NCI-H446 treated with DMSO at 0.1 percent for 48 hours (cell line): Measurements from ENCODE around the gene VSTM4.

Experiments used
- DNase-seq: peaks from one replicate; lab custom pipeline; 2025; lab: John Stamatoyannopoulos, UW

VSTM4 gene

GRCh38 chr10:49040601-49041000, 74.7 kb downstream of the VSTM4 start:
- no peak for DNase-seq

DNA sequence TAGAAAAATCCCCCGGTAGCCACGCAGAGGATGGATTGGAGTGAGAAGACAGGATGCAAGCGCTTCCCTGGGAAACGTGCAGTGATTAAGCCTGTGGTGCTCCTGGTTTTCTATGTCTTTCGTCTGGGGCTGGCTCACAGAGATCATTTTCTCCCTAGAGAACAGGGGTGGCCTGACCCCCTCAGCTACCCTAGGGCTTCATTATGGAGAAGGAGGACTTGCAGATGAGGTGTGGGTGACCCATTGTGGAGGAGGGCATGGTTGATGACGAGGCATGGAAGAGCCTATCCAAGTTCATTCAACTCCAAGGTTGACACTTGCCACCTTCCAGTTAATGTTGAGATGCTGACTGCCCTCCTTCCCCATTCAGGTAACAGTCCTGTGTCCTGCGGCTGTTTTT, 75.9 kb downstream of the VSTM4 start:
- no peak for DNase-seq

DNA sequence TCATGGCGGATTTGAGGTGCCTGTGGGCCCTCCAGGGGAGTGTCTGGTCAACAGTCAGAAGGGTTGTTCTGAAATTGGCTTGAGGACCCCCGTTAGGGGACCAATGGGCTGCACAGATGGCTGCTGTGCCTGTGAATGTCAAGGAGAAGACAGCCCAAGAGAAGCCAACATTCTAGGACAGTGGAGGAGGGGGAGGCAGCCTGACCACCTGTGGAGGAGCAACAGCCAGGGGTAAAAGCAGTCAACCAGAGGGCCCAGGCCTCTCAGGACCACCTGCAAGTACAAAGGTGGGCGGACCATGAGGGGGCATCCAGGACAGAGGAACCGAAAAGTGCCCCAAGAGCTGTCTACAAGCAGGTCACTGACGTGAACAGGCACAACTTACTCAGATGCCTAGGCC, 76.6 kb downstream of the VSTM4 start:
- no peak for DNase-seq

DNA sequence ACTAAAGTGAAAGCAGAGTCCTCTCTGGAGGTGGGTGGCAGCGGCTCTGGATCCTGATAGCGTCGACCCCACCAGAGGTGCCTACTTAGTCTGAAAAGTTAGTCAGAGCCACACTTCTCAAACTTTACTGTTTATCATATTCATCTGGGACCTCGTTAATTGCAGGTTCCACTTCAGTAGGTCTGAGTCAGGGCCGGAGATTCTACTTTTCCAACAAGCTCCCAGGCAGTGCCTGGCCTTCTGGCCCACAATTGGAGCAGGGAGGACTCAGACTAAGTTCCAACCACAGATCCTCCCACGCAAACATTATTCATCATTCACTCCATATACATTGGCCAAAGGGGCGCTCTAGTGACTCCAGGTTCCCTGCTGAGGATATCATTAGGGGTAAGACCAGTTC, 78.1 kb downstream of the VSTM4 start:
- DNase-seq: no peak

DNA sequence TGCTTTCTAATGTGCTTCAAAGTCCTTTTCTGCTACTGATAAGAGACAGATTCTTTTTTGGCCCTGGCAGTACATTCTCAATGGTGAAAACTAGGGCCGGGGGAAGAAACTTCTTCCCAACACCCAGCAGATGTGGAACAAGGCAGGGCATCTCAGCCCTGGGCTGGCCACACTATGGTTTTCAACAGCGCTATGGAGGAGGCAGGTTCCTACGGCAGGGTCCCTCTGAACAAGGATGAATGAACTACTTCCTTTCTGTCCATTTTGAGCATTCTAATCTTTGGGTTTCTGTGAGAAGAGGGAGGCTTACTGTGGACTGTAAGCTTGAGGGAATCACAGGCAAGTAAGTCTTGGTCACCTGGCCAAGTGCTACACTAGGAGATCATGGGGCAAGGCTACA, 78.7 kb downstream of the VSTM4 start:
- no peak for DNase-seq

DNA sequence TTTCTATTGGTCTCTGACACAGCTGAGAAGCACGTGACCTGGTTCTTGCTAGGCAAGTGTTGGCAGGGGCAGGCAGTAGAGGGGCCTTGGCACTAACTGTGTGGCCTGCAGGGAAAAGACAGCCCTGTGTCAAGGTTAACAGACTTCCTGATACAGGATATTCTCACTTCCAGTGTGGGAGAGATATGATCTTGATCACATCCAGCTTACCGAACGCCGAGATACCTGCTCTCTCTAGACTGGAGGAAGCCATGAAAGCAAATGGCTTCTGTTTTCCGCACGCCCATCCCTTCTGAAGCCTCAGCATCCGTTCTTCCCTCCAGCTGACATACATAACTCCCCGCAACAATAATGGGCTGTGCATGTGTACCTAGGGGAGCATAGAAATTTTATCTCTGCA, 79.4 kb downstream of the VSTM4 start:
- no peak for DNase-seq

DNA sequence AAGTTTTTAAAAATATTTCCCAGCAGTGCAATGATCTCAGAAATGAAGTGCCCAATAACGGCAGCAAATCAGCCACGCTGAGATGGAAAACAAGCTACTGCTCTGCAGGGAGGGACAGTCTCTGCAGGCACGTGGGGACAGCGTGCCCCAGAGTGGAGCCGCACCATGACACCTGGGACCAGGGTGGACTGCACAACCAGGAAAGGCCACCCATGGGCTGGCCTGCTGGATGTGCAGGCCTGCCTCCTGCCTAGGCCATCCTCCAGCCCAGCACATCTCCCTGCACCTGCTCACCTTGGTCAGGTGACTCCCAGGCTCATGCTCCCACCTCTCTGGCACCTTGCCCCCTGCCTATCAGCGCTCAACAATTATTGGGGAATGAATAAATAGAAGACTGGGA, 80.4 kb downstream of the VSTM4 start:
- DNase-seq: no peak

DNA sequence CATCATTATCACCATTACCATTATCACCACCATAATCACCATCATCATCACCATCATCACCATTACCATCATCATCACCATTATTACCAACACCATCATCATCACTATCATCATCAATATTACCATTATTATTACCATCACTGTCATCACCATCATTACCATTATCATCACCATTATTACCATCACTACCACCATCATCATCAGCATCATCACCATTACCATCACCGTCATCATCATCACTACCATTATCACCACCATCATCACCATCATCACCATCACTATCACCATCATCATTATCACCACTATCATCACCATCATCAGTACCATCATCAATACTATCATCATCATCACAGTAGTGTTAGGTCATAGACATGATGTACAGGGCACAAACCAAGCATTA, 81.4 kb downstream of the VSTM4 start:
- DNase-seq: no peak

DNA sequence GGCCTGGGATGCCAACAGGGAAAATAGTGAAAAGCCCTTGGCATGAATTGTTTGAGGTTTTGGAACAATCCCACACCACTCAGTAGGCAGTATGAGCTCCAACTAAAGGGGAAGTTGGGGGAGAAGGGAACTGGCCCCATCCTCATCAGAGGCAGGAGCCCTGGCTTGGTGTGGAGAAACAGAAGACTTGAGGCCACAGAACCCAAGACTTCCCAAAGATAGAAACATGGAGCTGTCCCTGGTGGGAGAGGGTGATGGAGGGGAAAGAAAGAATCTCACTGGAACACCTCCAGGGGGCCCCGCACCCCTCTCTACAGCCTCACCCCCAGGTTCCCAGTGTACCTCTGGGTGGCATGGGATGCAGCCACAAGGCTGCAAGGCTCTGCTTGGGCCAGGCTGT, 85.7 kb downstream of the VSTM4 start:
- no peak for DNase-seq

GRCh38 chr10:49028639-49029038, 86.7 kb downstream of the VSTM4 start:
- DNase-seq: no peak

DNA sequence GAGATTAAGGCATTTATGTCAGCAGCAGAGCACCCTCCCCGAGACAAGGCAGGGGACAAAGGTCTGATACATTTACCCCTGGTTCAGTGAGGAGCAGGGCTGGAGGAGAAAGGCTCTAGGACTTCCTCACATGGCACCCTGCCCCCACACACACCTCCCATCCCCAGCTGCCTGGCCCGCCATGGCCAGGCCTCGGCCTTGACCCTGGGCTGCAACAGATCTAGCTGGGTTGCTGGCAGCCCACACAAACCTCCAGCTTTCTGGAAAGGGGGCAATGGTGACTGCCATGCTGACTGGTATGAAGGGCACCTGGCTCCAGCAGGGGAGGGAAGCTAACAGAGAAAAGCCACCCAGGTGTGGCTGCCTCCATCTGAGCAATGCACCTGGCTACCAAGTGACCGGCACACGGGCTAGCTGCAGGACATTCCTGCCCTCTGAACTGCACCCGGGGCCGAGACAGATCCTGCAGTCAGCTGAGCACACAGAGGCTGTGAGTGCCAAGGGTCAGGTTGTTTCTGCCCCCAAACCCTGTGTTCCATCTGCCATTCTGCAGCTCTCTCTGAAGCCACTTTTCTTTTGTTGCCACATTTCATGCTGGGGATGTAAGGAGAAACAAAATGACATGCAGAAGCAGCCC, 89.9 kb downstream of the VSTM4 start:
- no peak for DNase-seq

GRCh38 chr10:49024484-49024883, 90.8 kb downstream of the VSTM4 start:
- DNase-seq: no peak

DNA sequence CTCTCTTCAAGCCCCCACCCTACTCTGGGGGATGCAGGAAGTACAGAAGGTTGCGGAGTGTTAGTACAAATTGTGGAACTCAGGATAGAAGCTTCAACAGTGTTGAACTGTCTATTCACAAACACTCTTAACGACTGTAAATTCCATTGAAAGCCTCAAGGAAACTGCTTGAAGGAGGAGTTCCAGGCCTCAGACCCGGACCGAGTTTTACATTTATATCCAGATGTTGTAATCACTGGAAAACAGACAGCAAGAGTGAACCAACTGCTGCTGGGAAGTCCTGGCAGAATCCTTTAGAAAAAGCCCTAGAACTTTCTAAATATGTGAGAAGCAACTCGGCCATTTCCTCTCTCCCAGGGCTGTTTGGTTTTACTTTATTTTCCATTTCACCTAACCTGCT, 91.6 kb downstream of the VSTM4 start:
- no peak for DNase-seq

DNA sequence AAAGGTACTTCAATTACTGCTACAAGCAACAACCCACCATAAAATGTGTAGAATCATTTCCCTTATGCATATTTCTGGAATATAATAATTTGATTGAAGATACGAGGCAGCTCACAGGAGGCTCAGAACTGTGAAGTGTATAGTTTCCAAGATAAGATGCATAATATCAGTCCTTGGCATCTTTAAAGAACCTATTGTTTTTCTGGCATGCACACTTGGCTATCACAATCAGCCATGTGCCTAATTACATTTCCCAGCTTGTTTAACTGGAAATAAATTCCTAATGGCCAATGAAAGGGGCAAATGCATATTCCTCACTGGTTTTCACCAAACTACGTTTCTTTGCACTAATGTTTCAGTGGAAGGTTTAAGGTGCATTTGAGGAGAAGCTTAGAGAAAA, 92.3 kb downstream of the VSTM4 start:
- DNase-seq: no peak

GRCh38 chr10:49021685-49022084, 93.6 kb downstream of the VSTM4 start:
- DNase-seq: no peak

GRCh38 chr10:49015700-49016099, 99.6 kb downstream of the VSTM4 start:
- no peak for DNase-seq

- DNase-seq: no peak
Measured at GRCh38 chr10:49012603-49013002, 102.7 kb downstream of the VSTM4 start.

- no peak for DNase-seq
Measured at GRCh38 chr10:49011756-49012155, 103.6 kb downstream of the VSTM4 start.

DNA sequence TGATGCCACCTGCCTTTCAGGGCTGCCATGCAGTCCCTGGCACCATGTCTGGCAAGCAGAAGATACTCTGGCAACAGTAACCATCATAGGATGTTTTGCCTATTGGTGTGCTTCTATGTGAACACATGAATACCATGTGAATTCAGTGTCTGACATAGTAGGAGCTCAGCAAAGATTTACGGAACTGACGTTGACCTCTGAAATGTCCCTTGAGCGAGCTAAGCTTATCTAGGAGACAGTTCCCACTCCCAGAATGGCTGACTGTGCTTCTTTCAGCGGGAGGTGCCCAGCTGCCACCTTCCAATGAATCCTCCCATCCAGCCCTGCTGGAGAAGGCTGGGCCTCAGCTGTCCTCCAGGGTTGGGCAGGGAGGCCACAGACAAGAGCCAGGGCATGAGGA, 104.5 kb downstream of the VSTM4 start:
- DNase-seq: no peak

- DNase-seq: no peak
Measured at GRCh38 chr10:49010295-49010694, 105.0 kb downstream of the VSTM4 start.

DNA sequence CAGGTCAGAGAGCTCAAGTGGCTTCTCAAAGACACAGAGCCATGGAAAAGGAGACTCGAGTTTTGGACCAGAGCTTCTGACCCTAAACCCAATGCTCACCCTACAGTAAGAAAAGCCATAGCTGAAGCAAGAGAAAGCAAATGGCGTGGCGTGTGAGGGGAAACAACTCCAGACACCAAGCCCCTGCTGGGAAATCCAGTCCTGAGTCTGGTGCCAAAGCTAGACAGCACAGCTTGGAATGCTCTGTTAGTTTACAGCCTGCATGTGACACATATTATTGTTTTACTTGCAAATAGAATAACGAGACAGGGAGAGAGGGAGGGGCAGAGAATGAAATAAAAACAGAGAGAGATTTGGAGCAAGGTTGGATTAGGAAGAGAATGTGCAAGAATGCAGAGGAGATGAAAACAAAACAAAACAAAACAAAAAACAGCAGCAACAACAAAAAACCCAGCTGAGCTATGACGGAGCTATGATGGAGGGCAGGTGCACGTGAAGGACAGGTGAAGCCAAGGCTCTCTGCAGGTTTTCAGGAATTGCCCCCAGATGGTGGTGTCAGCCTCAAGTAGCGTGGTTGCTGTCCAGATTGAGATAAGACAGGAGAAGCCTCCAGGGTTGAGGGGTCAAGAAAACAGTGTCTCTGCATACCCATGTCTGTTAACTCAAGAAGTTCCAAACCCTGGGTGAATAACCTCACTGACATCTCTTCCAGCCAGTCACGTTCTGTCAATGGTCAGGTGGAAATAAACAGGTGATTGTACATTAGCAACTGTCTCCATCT, 105.9 kb downstream of the VSTM4 start:
- no peak for DNase-seq

DNA sequence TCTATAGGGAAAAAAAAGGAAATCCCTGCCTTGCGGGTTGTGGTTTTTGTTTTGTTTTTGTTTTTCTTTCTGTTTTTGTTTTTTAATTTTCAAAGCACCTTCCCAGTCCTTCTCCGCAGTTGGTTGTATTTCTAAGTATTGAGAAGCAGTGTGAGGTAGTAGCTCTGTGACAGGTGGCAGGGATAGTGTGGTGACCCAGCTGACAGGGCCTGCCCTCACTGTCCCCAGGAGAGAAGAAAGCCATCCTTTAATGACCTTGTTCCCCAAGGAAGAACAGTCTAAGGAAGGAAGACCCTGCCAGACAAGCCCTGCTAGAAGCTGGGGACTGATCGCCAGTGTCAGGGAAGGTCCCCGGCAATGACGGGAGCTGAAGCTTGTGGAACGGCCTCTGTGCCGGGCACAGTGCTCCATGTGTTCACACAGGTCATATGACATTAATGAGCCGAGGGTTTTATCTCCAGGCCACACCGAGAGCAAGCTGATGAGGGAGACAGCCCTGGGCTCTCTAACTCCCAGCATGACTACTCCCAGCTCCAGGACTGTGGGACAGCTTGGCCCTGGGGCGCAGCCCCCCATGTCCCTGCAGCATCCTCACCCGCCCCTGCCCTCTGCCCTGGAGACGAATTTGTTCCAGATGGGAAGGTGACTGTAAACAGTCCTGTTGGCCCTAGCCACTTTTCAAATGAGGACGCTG, 106.7 kb downstream of the VSTM4 start:
- DNase-seq: no peak

- DNase-seq: no peak
Measured at GRCh38 chr10:49008091-49008490, 107.2 kb downstream of the VSTM4 start.
